ENCODE results near the gene ULK4. TPM values are rescaled to one million over a fixed set of nuclear protein-coding genes. Genes with fewer than 3 reads are reported as not detected.

ULK4 gene
- total and polyA plus RNA-seq, 2 of the 8 experiments (the other 6 are each of a cell fraction or from before 2014, with no cell fraction given) = 3.0 to 10.8 TPM

- H3K9ac ChIP-seq (replicated peaks in 1 of 4; ENCODE audit: extremely low read depth in 1 of 4, low read depth in 3 of 4, low read length in 3 of 4) = no peak overlapping the region
- H3K27ac ChIP-seq (ENCODE audit: low read depth, low read length) = no peak overlapping the region
- H2BK12ac ChIP-seq (ENCODE audit: low read depth, low read length) = no peak overlapping the region
- H2AFZ ChIP-seq (ENCODE audit: low read length) = no peak overlapping the region
- no peak overlapping the region for H2BK120ac ChIP-seq (replicated peaks; ENCODE audit: low read depth, low read length)
- no peak overlapping the region for H2BK15ac ChIP-seq (ENCODE audit: low read length)
- H3K27me3 ChIP-seq (replicated peaks in 1 of 4; ENCODE audit: control insufficient read depth in 3 of 4, extremely low read depth in 1 of 4, insufficient read depth in 3 of 4, low read length in 3 of 4) = no peaks in the 10 kb centered on the region
- ChIA-PET POLR2A (ENCODE audit: partially characterized antibody) (no interaction called here), CTCF (ENCODE audit: partially characterized antibody) (interaction anchor here (1.1 to 3.0 kb wide), 4 partner anchors 11 to 100 kb away, joined by 5 to 46 read pairs (median 30); no protein-coding TSS in a partner anchor)
- no peak overlapping the region for H3K14ac ChIP-seq (ENCODE audit: insufficient read length)
- no peaks in the 10 kb centered on the region for H4K20me1 ChIP-seq (replicated peaks in 1 of 2; ENCODE audit: control insufficient read depth in 1 of 2, insufficient read depth in 2 of 2, low read length in 2 of 2)
- no peaks in the 10 kb centered on the region for H3K23me2 ChIP-seq (ENCODE audit: low read depth, low read length)
- no peak overlapping the region for H2AK5ac ChIP-seq (ENCODE audit: low read depth, low read length)
- no peaks in the 10 kb centered on the region for H3K79me1 ChIP-seq (ENCODE audit: low read depth, low read length)
- H3K9me3 ChIP-seq (ENCODE audit: insufficient read depth in 2 of 2, low read depth in 1 of 2, low read length in 1 of 2) = peaks cover 0 to 3% of the 10 kb centered on the region in 2 experiments; a peak in 2 of 4 replicates
- no peaks in the 10 kb centered on the region for H3K36me3 ChIP-seq (ENCODE audit: control insufficient read depth in 2 of 4, insufficient read depth in 4 of 4, low read length in 3 of 4)
- H3K4ac ChIP-seq (replicated peaks; ENCODE audit: insufficient read length, low read depth, low read length) = no peak overlapping the region
- H4K8ac ChIP-seq (ENCODE audit: extremely low read depth, insufficient read depth, low read length) = no peak overlapping the region
- no peak for TF ChIP-seq BACH1 (IDR thresholded peaks at IDR 0.05; ENCODE audit: low read length)
- TF ChIP-seq SP1 (IDR thresholded peaks at IDR 0.05; ENCODE audit: low read depth, low read length) = no peak
- no peak for TF ChIP-seq SP4 (IDR thresholded peaks at IDR 0.05; ENCODE audit: low read length)
- TF ChIP-seq YY1 (IDR thresholded peaks at IDR 0.05; ENCODE audit: low read depth, low read length) = no peak
- no peak for TF ChIP-seq ATF3 (IDR thresholded peaks at IDR 0.05; ENCODE audit: insufficient read depth, low read depth, low read length)
- no peak for TF ChIP-seq EP300 (IDR thresholded peaks at IDR 0.05; ENCODE audit: borderline replicate concordance in 1 of 2, low read depth in 2 of 2, low read length in 2 of 2)
- no peak for TF ChIP-seq EGR1 (IDR thresholded peaks at IDR 0.05; ENCODE audit: borderline replicate concordance, low read depth, low read length)
- no peak for DNase-seq (ENCODE audit: low read depth in 1 of 2, low spot score in 2 of 2)
- H2BK5ac ChIP-seq (ENCODE audit: low read depth, low read length) = no peak overlapping the region
- H3K23ac ChIP-seq (ENCODE audit: insufficient read length) = no peak overlapping the region
- no peak for FAIRE-seq
- H4K5ac ChIP-seq (ENCODE audit: insufficient read length, low read depth, low read length) = no peak overlapping the region
- no peak overlapping the region for H4K91ac ChIP-seq (replicated peaks; ENCODE audit: insufficient read length, low read length)
- no peak overlapping the region for H3K4me3 ChIP-seq (ENCODE audit: extremely low read depth in 1 of 4, insufficient read depth in 2 of 4, low read depth in 3 of 4, low read length in 4 of 4)
- no peaks in the 10 kb centered on the region for H3K79me2 ChIP-seq (ENCODE audit: control insufficient read depth in 1 of 2, insufficient read depth in 2 of 2, low read length in 2 of 2)
- no peak overlapping the region for H3K56ac ChIP-seq (replicated peaks; ENCODE audit: insufficient read length, low read depth, low read length)
- H2BK20ac ChIP-seq (ENCODE audit: low read length) = no peak overlapping the region
- H3K18ac ChIP-seq (ENCODE audit: extremely low read depth, low read length) = no peak overlapping the region
- H3K4me2 ChIP-seq (ENCODE audit: insufficient read depth in 1 of 2, low read depth in 2 of 2, low read length in 2 of 2) = no peak overlapping the region
- WGBS, 2 experiments (ENCODE audit: extremely low coverage in 1 of 2, insufficient coverage in 1 of 2, insufficient read length in 1 of 2, insufficient replicate concordance in 2 of 2, low coverage in 1 of 2, low lambda C conversion rate in 2 of 2, missing lambda C conversion rate in 1 of 2) = 87% methylated on average over 1 of the region's 1 CpG; no CpG with 5 or more reads in 1 of the 2 experiments
- peaks cover 0 to 2% (median under 1%) of the 10 kb centered on the region in 4 experiments; a peak in 3 of 7 replicates for H3K4me1 ChIP-seq (replicated peaks in 1 of 4; ENCODE audit: control insufficient read depth in 3 of 4, insufficient read depth in 4 of 4, low read length in 3 of 4)
These were observed 38.0 kb upstream of the ULK4 start for GRCh38 chr3:41999909-42000308.

All from H1 (cell line).